Measurements from ENCODE around the gene MYO1H.

MYO1H gene

DNA sequence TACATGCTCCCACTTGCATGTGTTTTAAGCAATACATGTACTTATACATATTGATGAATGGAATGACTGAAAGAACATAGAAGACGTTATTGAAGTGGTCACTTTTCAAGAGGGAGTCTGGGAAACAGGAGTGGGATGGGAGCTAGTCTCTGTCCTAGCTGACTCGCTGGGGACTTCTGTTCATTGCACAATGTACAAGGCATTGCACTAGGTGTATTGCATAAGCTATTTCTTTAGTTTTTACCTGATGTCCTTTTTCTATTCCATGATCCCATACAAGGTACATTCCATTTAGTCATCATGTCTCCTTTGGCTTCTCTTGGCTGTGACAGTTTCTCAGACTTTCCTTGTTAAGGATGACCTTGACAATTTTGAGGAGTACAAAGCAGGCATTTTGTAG lies 4.0 kb upstream of the MYO1H start:
- Histone ChIP-seq H3K9me3 (ENCODE audit: control insufficient read depth, insufficient read depth, low read depth, low read length) (no peaks in the 10 kb centered on the region), H3K4me3 (ENCODE audit: low read depth, low read length) (no peak overlapping the region), H3K36me3 (ENCODE audit: control insufficient read depth in 2 of 2, insufficient read depth in 1 of 2, low read length in 2 of 2) (no peaks in the 10 kb centered on the region), H3K27ac (ENCODE audit: extremely low read depth, low read depth, low read length) (no peak overlapping the region), H3K4me1 (ENCODE audit: control insufficient read depth, insufficient read depth, low read length) (no peaks in the 10 kb centered on the region)
- POLR2A ChIA-PET, result interaction anchor here (0.6 to 1.0 kb wide), 2 partner anchors 12 to 16 kb away, joined by 3 read pairs; no protein-coding TSS in a partner anchor
- TF ChIP-seq, protein P1, sequence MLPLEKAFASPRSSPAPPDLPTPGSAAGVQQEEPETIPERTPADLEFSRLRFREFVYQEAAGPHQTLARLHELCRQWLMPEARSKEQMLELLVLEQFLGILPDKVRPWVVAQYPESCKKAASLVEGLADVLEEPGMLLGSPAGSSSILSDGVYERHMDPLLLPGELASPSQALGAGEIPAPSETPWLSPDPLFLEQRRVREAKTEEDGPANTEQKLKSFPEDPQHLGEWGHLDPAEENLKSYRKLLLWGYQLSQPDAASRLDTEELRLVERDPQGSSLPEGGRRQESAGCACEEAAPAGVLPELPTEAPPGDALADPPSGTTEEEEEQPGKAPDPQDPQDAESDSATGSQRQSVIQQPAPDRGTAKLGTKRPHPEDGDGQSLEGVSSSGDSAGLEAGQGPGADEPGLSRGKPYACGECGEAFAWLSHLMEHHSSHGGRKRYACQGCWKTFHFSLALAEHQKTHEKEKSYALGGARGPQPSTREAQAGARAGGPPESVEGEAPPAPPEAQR (tag by site-specific recombination; IDR thresholded peaks at IDR 0.05), result no peak
- TF ChIP-seq, protein P2, sequence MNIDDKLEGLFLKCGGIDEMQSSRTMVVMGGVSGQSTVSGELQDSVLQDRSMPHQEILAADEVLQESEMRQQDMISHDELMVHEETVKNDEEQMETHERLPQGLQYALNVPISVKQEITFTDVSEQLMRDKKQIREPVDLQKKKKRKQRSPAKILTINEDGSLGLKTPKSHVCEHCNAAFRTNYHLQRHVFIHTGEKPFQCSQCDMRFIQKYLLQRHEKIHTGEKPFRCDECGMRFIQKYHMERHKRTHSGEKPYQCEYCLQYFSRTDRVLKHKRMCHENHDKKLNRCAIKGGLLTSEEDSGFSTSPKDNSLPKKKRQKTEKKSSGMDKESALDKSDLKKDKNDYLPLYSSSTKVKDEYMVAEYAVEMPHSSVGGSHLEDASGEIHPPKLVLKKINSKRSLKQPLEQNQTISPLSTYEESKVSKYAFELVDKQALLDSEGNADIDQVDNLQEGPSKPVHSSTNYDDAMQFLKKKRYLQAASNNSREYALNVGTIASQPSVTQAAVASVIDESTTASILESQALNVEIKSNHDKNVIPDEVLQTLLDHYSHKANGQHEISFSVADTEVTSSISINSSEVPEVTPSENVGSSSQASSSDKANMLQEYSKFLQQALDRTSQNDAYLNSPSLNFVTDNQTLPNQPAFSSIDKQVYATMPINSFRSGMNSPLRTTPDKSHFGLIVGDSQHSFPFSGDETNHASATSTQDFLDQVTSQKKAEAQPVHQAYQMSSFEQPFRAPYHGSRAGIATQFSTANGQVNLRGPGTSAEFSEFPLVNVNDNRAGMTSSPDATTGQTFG (tag by site-specific recombination; IDR thresholded peaks at IDR 0.05; ENCODE audit: borderline replicate concordance), result no peak
- TF ChIP-seq HOXD13 (CRISPR knock-in tag; IDR thresholded peaks at IDR 0.05; ENCODE audit: borderline replicate concordance), result no peak
- TF ChIP-seq ZNF416 (tag by site-specific recombination; IDR thresholded peaks at IDR 0.05), result no peak
- no peak for TF ChIP-seq ZBTB1 (tag by site-specific recombination; IDR thresholded peaks at IDR 0.05)
- no peak for TF ChIP-seq ZNF394 (tag by site-specific recombination; IDR thresholded peaks at IDR 0.05; ENCODE audit: borderline replicate concordance)
- TF ChIP-seq ZSCAN23 (tag by site-specific recombination; IDR thresholded peaks at IDR 0.05), result no peak
- TF ChIP-seq MZF1 (tag by site-specific recombination; IDR thresholded peaks at IDR 0.05; ENCODE audit: borderline replicate concordance), result no peak
- CTCF ChIA-PET, result no interaction called here

DNA sequence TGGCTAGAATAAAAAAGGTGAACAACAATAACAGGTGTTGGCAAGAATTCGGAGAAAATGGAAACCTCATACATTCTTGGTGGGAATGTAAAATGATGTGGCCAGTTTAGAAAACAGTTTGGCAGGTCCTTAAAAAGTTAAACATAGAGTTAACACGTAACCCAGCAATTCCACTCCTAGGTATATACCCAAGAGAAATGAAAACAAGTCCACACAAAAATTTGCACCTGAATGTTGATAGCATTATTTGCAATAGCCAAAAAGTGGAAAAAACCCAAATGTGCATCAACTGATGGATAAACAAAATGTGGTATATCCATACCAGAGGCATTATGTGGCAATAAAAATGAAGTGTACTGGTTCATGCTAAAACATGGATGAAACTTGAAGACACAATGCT lies 2.3 kb upstream of the MYO1H start:
- POLR2A ChIA-PET, result no interaction called here
- CTCF ChIA-PET, result no interaction called here
- no peaks in the 10 kb centered on the region for H3K4me1 ChIP-seq (ENCODE audit: control insufficient read depth, insufficient read depth, low read length)

DNA sequence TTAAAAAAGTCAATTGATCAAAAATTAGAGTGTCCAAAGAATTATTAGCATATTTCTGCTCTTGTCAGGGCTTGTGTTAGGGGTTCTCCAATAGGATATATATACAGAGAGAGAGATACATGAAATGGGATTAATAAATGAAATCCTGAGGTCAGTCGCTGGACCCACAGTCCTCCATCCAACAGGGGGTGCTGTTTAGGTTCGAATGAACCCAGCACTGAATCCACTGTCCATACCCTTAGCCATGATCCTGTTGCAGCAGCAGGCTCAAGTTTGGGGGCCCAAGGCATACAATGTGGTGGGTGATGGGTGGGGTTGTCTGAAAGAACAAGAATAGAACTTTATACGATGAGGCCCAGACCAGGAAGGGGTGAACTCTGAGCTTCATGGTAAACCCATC lies 780 bp upstream of the MYO1H start:
- Histone ChIP-seq H3K4me1 (ENCODE audit: control insufficient read depth, insufficient read depth, low read length) (no peaks in the 10 kb centered on the region), H3K27ac (ENCODE audit: extremely low read depth, low read depth, low read length) (no peak overlapping the region), H3K36me3 (ENCODE audit: control insufficient read depth in 2 of 2, insufficient read depth in 1 of 2, low read length in 2 of 2) (no peaks in the 10 kb centered on the region), H3K9me3 (ENCODE audit: control insufficient read depth, insufficient read depth, low read depth, low read length) (no peaks in the 10 kb centered on the region), H3K4me3 (ENCODE audit: low read depth, low read length) (no peak overlapping the region)
- TF ChIP-seq HOXA7 (CRISPR knock-in tag; IDR thresholded peaks at IDR 0.05; ENCODE audit: borderline replicate concordance), result no peak
- TF ChIP-seq GFI1B (tag by site-specific recombination; IDR thresholded peaks at IDR 0.05), result no peak
- TF ChIP-seq, protein P3, sequence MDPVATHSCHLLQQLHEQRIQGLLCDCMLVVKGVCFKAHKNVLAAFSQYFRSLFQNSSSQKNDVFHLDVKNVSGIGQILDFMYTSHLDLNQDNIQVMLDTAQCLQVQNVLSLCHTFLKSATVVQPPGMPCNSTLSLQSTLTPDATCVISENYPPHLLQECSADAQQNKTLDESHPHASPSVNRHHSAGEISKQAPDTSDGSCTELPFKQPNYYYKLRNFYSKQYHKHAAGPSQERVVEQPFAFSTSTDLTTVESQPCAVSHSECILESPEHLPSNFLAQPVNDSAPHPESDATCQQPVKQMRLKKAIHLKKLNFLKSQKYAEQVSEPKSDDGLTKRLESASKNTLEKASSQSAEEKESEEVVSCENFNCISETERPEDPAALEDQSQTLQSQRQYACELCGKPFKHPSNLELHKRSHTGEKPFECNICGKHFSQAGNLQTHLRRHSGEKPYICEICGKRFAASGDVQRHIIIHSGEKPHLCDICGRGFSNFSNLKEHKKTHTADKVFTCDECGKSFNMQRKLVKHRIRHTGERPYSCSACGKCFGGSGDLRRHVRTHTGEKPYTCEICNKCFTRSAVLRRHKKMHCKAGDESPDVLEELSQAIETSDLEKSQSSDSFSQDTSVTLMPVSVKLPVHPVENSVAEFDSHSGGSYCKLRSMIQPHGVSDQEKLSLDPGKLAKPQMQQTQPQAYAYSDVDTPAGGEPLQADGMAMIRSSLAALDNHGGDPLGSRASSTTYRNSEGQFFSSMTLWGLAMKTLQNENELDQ (tag by site-specific recombination; IDR thresholded peaks at IDR 0.05; ENCODE audit: low read depth), result no peak
- TF ChIP-seq, protein P4, sequence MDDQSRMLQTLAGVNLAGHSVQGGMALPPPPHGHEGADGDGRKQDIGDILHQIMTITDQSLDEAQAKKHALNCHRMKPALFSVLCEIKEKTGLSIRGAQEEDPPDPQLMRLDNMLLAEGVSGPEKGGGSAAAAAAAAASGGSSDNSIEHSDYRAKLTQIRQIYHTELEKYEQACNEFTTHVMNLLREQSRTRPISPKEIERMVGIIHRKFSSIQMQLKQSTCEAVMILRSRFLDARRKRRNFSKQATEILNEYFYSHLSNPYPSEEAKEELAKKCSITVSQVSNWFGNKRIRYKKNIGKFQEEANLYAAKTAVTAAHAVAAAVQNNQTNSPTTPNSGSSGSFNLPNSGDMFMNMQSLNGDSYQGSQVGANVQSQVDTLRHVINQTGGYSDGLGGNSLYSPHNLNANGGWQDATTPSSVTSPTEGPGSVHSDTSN (CRISPR knock-in tag; IDR thresholded peaks at IDR 0.05), result no peak
- TF ChIP-seq ZNF23 (tag by site-specific recombination; IDR thresholded peaks at IDR 0.05; ENCODE audit: borderline replicate concordance), result no peak
- no peak for TF ChIP-seq WT1 (tag by site-specific recombination; IDR thresholded peaks at IDR 0.05)
- ChIA-PET POLR2A (no interaction called here), CTCF (interaction anchor here (0.6 to 4.7 kb wide), 3 partner anchors 40 to 83 kb away, joined by 3 to 17 read pairs (median 3); no protein-coding TSS in a partner anchor)

More for the DNA sequence above, 2.3 kb upstream of the MYO1H start:
- H3K4me3 ChIP-seq (ENCODE audit: low read depth, low read length), result no peak overlapping the region
- H3K36me3 ChIP-seq (ENCODE audit: control insufficient read depth in 2 of 2, insufficient read depth in 1 of 2, low read length in 2 of 2), result no peaks in the 10 kb centered on the region
- H3K9me3 ChIP-seq (ENCODE audit: control insufficient read depth, insufficient read depth, low read depth, low read length), result no peaks in the 10 kb centered on the region
- peak; percentile 93 for TF ChIP-seq ZNF140 (tag by site-specific recombination; IDR thresholded peaks at IDR 0.05)
- no peak for TF ChIP-seq BCL11A (tag by site-specific recombination; IDR thresholded peaks at IDR 0.05; ENCODE audit: low read depth)
- H3K27ac ChIP-seq (ENCODE audit: extremely low read depth, low read depth, low read length), result no peak overlapping the region
